ENCODE measurements around the gene ITGA5. TPM values are rescaled to one million over a fixed set of nuclear protein-coding genes. Genes with fewer than 3 reads are reported as not detected.

ITGA5 gene
- total and polyA plus RNA-seq, 9 of the 15 experiments (the other 6 are each of a cell fraction or from before 2014, with no cell fraction given) = 9.1 to 82.1 (median 47.4) TPM

DNA sequence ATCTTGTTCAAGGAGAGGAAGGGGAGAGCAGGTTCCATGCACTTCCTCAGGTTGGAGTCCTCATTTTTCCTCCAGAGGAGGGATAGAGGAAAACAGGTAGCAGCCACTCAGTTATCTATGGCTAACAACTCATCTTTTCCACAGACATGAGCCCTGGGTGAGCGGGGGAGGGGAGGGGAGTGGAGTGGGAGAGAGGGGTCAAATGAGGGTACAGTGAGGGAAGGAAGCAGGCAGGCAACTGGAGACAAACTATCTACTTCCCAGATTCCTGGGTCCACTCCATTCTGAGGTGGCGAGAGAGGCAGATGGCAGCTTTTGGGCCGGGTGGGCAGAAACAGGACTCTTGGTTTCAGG is 32.0 kb downstream of the ITGA5 start:
- intact Hi-C loops (cut with micrococcal nuclease) (no loop called here), in situ Hi-C loops (cut with MboI) (no loop called here)
- H3K27me3 ChIP-seq (ENCODE audit: control insufficient read depth in 2 of 2, insufficient read depth in 2 of 2, low read length in 2 of 2) = no peaks in the 10 kb centered on the region
- 52% methylated on average over 3 of the region's 3 CpGs for WGBS (ENCODE audit: insufficient coverage, low coverage, missing lambda C conversion rate)
- H2AFZ ChIP-seq (ENCODE audit: low read depth, low read length) = no peak overlapping the region
- H3K4me3 ChIP-seq = 0 out of 2 replicates have a peak overlapping the region, but pooled peaks have one; percentile 0
- H3K4me2 ChIP-seq (ENCODE audit: insufficient read depth, low read length) = peak overlapping the region; percentile 88
- H3K27ac ChIP-seq (ENCODE audit: extremely low read depth, low read depth, low read length) = peak overlapping the region; percentile 62; the same call in 2 of the 3 replicates
- no peaks in the 10 kb centered on the region for H4K20me1 ChIP-seq (replicated peaks; ENCODE audit: control insufficient read depth, insufficient read depth, low read length)
- no peaks in the 10 kb centered on the region for H3K9me3 ChIP-seq (replicated peaks; ENCODE audit: control insufficient read depth, insufficient read depth, low read depth, low read length)
- H3K9ac ChIP-seq (ENCODE audit: insufficient read depth in 1 of 2, low read depth in 2 of 2, low read length in 2 of 2) = peak overlapping the region; percentile 27 to 79; a peak in 3 of 4 replicates
- CTCF ChIA-PET (ENCODE audit: low intra/inter-chr PET ratio) = no interaction called here
- FAIRE-seq = peak; percentile 37
- peaks cover 70 to 76% of the 10 kb centered on the region in 2 experiments for H3K4me1 ChIP-seq (replicated peaks in 1 of 2; ENCODE audit: control insufficient read depth in 2 of 2, insufficient read depth in 2 of 2, low read length in 2 of 2)
- POLR2A ChIA-PET = interaction anchor here (0.6 to 1.3 kb wide), 5 partner anchors 8 to 99 kb away, joined by 3 to 6 read pairs (median 3); no protein-coding TSS in a partner anchor
- H3K79me2 ChIP-seq (ENCODE audit: control insufficient read depth, insufficient read depth, low read length) = peaks cover 86% of the 10 kb centered on the region
- no peak for ATAC-seq
- H3K9me1 ChIP-seq (ENCODE audit: control insufficient read depth, insufficient read depth, low read length) = no peaks in the 10 kb centered on the region
- H3K36me3 ChIP-seq (ENCODE audit: control insufficient read depth, insufficient read depth, low read length) = peaks cover 53% of the 10 kb centered on the region
- no TSS peak for BruUV-seq (replicated peaks)
- DNase-seq (ENCODE audit: extremely low read depth in 1 of 4, low spot score in 3 of 4) = peak in 2 of 4 experiments; percentile 33 to 53
- TF ChIP-seq, protein P1, sequence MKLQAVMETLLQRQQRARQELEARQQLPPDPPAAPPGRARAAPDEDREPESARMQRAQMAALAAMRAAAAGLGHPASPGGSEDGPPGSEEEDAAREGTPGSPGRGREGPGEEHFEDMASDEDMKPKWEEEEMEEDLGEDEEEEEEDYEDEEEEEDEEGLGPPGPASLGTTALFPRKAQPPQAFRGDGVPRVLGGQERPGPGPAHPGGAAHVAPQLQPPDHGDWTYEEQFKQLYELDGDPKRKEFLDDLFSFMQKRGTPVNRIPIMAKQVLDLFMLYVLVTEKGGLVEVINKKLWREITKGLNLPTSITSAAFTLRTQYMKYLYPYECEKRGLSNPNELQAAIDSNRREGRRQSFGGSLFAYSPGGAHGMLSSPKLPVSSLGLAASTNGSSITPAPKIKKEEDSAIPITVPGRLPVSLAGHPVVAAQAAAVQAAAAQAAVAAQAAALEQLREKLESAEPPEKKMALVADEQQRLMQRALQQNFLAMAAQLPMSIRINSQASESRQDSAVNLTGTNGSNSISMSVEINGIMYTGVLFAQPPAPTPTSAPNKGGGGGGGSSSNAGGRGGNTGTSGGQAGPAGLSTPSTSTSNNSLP (IDR thresholded peaks at IDR 0.05; ENCODE audit: borderline replicate concordance, low read depth, low read length) = no peak
- no peak for TF ChIP-seq SIX5 (IDR thresholded peaks at IDR 0.05; ENCODE audit: borderline replicate concordance in 1 of 2, insufficient read depth in 1 of 2, low read depth in 1 of 2, low read length in 2 of 2)
- TF ChIP-seq, protein P2, sequence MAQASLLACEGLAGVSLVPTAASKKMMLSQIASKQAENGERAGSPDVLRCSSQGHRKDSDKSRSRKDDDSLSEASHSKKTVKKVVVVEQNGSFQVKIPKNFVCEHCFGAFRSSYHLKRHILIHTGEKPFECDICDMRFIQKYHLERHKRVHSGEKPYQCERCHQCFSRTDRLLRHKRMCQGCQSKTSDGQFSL (CRISPR knock-in tag; IDR thresholded peaks at IDR 0.05) = no peak
- TF ChIP-seq, protein P2 (tag; IDR thresholded peaks at IDR 0.05) = no peak
- no peak for TF ChIP-seq KLF10 (CRISPR knock-in tag; IDR thresholded peaks at IDR 0.05)
- TF ChIP-seq OTX1 (CRISPR knock-in tag; IDR thresholded peaks at IDR 0.05) = no peak
- TF ChIP-seq SIN3B (IDR thresholded peaks at IDR 0.05; ENCODE audit: low read depth) = no peak
- TF ChIP-seq, protein P3, sequence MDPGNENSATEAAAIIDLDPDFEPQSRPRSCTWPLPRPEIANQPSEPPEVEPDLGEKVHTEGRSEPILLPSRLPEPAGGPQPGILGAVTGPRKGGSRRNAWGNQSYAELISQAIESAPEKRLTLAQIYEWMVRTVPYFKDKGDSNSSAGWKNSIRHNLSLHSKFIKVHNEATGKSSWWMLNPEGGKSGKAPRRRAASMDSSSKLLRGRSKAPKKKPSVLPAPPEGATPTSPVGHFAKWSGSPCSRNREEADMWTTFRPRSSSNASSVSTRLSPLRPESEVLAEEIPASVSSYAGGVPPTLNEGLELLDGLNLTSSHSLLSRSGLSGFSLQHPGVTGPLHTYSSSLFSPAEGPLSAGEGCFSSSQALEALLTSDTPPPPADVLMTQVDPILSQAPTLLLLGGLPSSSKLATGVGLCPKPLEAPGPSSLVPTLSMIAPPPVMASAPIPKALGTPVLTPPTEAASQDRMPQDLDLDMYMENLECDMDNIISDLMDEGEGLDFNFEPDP (CRISPR knock-in tag; IDR thresholded peaks at IDR 0.05) = no peak
